Suprapubic skin (tissue), 3 donors: ENCODE data around the gene PRELID1.

Source experiments
- CTCF ChIP-seq, 2 donors: fragments of 200-600 bp in 1 of 2; fragments of 450-650 bp in 1 of 2; sonication (generic) in 1 of 2; IDR thresholded peaks; one replicate each; pipeline ENCODE4 v1.5.1; 2016 to 2019; ENCODE audit warnings: antibody characterized with exemption in 2 of 2, mild to moderate bottlenecking in 1 of 2, moderate library complexity in 1 of 2
- EP300 ChIP-seq: sonication (generic); formaldehyde crosslinking; IDR thresholded peaks from one replicate; pipeline ENCODE4 v1.6.1; 2017; ENCODE audit warnings: antibody characterized with exemption

- no peak for TF ChIP-seq CTCF (IDR thresholded peaks at IDR 0.05)
- no peak for TF ChIP-seq EP300
Measured at GRCh38 chr5:177334781-177335700, 31.4 kb downstream of the PRELID1 start.
